Measurements from ENCODE around the gene CTAG2.
"Not testable (repeated sequence)": the region's sequence is repeated elsewhere in the genome, so short reads cannot be mapped to it uniquely, and the experiment has no call there.

The CTAG2 gene

DNA sequence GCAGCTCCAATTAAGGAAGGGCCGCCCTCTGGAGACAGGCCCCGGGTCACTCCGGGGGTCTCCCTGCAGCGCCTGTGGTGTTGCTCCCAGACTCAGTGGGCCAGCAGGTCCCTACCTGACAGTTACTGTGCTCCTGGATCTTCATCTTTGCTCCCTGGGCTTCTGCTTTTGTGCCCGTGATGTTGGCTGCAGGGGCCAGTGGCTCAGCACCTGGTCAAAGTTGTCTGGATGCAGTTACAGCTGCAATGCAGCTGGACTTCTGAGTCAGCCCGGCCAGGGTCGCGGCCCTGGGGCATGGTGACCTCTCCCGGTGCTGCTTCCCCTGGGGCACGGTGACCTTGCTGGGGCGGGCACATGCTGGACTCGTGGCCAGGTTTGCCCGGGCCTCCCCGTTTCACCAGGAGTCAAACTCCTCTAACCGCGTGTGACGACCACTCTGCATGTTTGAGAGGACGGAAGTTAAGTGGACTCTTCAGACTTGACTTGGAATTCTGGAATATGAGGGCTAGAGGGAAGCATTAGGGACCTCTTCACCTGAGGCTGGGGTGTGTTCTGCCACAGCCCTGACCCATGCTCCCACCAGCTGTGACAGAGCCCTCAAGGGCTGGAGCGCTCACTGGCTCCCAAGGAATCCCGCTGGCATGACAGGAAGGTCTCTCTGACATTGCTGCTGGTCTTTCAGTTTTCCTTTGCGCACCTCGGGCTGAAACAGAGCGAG, 3.7 kb downstream of the CTAG2 start:
- no peak for ATAC-seq
- TF ChIP-seq ZFP3 (CRISPR knock-in tag; IDR thresholded peaks at IDR 0.05): no peak
- no peak for TF ChIP-seq ZFP30 (CRISPR knock-in tag; IDR thresholded peaks at IDR 0.05)
- no peak for TF ChIP-seq ARNTL (CRISPR knock-in tag; IDR thresholded peaks at IDR 0.05; ENCODE audit: borderline replicate concordance, low read depth)
- TF ChIP-seq ESRRG (CRISPR knock-in tag; IDR thresholded peaks at IDR 0.05): no peak
- no peak for TF ChIP-seq GLIS3 (CRISPR knock-in tag; IDR thresholded peaks at IDR 0.05)

DNA sequence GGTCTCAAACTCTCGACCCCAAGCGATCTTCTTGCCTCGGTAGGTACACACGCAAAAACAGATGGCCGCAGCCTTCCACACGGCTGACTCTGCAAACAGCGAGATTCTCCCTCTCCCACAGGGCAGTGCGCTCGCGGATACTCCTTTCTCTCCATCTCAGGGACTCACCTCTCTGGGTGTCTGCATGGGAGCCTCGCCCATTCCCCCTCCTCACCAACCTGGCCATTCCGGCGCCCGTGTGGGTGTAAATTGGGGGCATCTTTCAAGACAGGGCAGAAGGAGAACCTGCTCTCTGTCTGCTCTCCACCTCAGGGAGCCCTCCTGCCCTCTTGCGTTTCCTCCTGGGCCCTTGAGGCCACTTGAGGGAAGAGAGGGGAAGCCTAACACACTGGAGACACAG, 4.4 kb downstream of the CTAG2 start:
- ATAC-seq: no peak

GRCh38 chrX:154645745-154646378, 7.5 kb downstream of the CTAG2 start:
- ATAC-seq: not testable (repeated sequence)

More for the DNA sequence above, 4.4 kb downstream of the CTAG2 start:
- TF ChIP-seq ZFP30 (CRISPR knock-in tag; IDR thresholded peaks at IDR 0.05): no peak
- TF ChIP-seq, protein P1, sequence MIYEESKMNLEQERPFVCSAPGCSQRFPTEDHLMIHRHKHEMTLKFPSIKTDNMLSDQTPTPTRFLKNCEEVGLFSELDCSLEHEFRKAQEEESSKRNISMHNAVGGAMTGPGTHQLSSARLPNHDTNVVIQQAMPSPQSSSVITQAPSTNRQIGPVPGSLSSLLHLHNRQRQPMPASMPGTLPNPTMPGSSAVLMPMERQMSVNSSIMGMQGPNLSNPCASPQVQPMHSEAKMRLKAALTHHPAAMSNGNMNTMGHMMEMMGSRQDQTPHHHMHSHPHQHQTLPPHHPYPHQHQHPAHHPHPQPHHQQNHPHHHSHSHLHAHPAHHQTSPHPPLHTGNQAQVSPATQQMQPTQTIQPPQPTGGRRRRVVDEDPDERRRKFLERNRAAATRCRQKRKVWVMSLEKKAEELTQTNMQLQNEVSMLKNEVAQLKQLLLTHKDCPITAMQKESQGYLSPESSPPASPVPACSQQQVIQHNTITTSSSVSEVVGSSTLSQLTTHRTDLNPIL (CRISPR knock-in tag; IDR thresholded peaks at IDR 0.05; ENCODE audit: low read depth): no peak
- TF ChIP-seq TOX (CRISPR knock-in tag; IDR thresholded peaks at IDR 0.05; ENCODE audit: borderline replicate concordance): no peak
- TF ChIP-seq, protein P2, sequence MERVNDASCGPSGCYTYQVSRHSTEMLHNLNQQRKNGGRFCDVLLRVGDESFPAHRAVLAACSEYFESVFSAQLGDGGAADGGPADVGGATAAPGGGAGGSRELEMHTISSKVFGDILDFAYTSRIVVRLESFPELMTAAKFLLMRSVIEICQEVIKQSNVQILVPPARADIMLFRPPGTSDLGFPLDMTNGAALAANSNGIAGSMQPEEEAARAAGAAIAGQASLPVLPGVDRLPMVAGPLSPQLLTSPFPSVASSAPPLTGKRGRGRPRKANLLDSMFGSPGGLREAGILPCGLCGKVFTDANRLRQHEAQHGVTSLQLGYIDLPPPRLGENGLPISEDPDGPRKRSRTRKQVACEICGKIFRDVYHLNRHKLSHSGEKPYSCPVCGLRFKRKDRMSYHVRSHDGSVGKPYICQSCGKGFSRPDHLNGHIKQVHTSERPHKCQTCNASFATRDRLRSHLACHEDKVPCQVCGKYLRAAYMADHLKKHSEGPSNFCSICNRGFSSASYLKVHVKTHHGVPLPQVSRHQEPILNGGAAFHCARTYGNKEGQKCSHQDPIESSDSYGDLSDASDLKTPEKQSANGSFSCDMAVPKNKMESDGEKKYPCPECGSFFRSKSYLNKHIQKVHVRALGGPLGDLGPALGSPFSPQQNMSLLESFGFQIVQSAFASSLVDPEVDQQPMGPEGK (CRISPR knock-in tag; IDR thresholded peaks at IDR 0.05; ENCODE audit: borderline replicate concordance): no peak
- no peak for TF ChIP-seq ESRRG (CRISPR knock-in tag; IDR thresholded peaks at IDR 0.05)
- TF ChIP-seq ZC3H10 (CRISPR knock-in tag; IDR thresholded peaks at IDR 0.05): no peak
- no peak for TF ChIP-seq BACH2 (CRISPR knock-in tag; IDR thresholded peaks at IDR 0.05; ENCODE audit: borderline replicate concordance)

GRCh38 chrX:154643708-154644107, 9.7 kb downstream of the CTAG2 start:
- not testable (repeated sequence) for ATAC-seq

DNA sequence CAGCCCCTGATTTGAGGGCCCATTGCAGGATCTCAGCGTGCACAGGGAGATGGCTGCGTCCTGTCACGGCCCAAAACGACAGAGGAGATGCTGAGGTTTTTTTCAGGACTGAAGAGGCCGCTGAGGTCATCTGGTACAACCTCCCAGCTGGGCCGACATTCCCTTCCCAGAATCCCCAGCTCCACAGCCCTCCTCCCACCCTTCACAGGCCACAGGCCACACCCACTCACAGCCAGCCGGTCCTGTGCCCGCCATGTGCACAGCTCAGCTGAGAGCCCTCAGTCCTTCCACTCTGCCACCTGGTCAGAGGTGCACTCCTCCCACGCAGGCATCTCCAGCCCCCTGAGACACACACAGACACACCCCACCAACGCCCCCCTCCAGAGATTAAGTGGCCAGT, 11.6 kb downstream of the CTAG2 start:
- peak; percentile 32; the same call in 2 of the 3 replicates for ATAC-seq

GRCh38 chrX:154633661-154634060, 19.7 kb downstream of the CTAG2 start:
- ATAC-seq: peak; percentile 60; the same call in 2 of the 3 replicates

- ATAC-seq: not testable (repeated sequence)
Observed at GRCh38 chrX:154630949-154631348, 22.4 kb downstream of the CTAG2 start.

DNA sequence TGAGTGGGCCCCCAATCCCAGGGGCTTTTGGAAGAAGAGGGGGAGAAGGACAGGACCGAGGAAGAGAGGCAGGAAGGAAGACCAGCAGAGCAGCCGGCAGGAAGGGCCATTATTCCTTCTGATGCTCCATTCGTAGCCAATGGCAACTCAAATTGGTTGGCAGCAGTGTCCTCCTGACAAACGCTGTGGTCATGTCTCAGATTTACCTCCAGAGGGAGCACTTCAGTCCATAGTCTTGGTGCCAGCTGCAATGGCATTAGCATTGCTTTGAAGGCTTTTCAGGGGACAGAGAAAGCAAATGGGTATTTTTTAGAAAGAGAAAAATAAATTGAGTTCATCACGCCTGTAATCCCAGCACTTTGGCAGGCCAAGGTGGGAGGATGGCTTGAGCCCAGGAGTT, 24.4 kb downstream of the CTAG2 start:
- peak; percentile 89 for ATAC-seq

DNA sequence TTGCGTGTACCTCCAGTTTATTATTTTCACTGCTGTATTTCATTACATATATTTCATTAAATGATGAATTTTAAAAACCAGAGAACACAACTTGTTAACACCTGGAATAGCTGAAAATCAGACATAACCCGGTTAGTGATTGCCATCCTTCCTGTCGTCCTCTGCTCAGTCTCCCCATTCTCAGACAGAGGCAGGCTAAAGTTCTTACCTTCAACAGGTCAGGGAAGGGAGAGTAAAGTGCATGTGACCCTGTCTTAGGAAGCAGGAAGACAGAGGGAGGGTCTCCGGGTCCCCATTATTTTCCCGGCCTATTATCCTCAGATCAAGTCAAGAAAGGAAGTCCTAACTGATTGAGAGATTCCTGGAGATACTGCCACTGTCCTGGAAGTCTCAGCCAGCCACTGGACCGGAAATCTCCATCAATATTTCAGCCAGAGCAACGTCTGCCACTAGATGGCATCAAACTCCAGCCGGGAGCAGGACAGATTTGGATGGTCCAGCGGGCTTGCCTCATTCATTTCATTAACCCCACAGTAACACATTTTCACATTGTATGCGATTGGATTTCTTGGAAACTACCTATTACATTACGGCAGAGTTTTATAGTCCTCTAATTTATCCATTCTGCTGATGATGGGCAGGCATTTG, 32.5 kb downstream of the CTAG2 start:
- peak; percentile 96 for ATAC-seq

DNA sequence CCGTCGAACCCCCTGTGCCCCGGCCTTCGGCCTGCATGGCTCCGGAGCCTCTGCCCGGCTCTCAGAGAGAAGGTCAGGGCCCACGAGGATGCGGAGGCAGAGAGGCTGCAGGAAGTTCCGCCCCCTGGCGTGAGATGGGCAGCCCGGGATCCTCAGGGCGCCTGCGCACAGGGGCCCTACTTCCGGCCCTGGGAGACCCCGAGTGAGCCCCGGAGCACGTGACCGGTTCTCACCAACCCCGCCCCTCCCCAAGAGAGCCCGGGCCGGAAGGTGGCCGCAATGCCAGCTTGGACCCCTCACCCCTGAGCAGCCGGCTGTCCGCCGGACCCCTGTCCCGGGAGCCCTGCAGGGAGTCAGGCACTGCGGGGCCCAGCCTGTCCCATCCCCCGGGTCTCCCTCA, 34.2 kb downstream of the CTAG2 start, which contains the start of gene CTAG1B:
Gene CTAG1B (minus strand): TSS at position 101 of the 400 bp plus-strand sequence. CDS start 64 bp downstream, at position 37.
- not testable (repeated sequence) for ATAC-seq

DNA sequence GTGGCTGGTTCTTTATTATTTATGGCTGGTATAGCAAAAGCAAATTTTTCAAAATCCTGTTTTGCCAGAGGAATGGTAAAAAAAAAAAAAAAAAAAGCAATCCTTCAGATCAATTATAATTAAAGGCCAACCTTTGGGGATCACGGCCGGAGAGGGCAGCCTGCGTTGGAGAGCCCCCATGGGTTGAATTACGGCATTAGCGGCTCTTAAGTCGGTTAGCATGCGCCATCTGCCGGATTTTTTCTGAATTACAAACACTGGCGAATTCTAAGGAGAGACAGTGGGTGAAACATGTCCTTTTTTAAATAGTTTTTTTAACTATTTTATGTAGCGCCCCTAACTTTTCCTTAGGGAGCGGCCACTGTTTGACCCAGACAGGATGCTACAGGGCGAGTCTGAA, 39.8 kb downstream of the CTAG2 start:
- ATAC-seq: peak; percentile 75; the same call in 2 of the 3 replicates

DNA sequence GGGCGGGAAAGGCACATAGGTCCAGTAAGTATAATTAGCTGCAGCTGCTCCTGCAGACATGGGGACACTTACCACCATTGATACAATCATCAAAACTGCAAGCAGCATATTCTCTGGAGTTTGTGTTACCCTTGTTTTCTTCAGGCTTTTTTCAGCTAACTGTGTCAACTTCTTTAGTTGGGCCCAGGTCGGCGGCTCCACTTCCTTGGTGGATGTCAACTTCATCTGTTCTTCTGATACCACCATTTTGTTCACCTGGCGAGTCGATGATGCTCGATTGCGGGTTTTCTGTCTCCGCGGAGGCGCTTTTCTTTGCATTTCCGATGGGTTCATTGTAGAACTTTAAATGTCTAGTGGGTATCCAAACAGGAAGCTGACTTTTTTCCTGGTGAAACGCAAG, 42.2 kb downstream of the CTAG2 start:
- ATAC-seq: not testable (repeated sequence)

GRCh38 chrX:154608823-154609222, 44.6 kb downstream of the CTAG2 start:
- not testable (repeated sequence) for ATAC-seq

DNA sequence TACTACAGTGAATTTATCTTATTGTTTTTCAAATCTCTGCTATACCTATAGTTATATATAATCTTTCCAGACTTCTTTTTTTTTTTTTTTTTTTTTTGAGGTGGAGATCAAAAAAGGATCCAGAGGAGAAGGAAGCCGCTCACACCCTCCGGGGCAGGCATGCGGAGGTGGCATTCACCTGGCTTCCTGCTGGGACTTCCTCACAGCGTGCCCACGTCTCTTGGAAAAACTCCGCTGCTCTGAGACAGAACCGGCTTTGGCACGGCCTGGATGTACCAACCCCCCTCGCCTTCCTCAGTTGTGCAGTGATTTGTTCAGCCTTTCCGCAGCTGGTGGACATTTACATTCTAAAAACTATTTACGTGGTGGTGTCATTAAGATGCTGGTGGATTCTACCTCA, 45.4 kb downstream of the CTAG2 start:
- not testable (repeated sequence) for ATAC-seq

All from SK-N-SH treated with all-trans-retinoic acid at 6 μM for 48 hours (cell line).